Erythroblast (primary cell): ENCODE data around the gene RAB34.

ENCODE experiments used
- GATA1 ChIP-seq: IDR thresholded peaks from 2 replicates; pipeline ENCODE4 v1.6.1; 2011; ENCODE audit warnings: low read depth, mild to moderate bottlenecking, control low read depth, low read length, moderate library complexity
- POLR2A ChIP-seq: IDR thresholded peaks from 2 replicates; pipeline ENCODE4 v1.6.1; 2011; ENCODE audit warnings: mild to moderate bottlenecking, low read length

- no peak for TF ChIP-seq POLR2A
- no peak for TF ChIP-seq GATA1
Observed at GRCh38 chr17:28755486-28755885, 37.8 kb upstream of the RAB34 start.
